SK-N-SH treated with all-trans-retinoic acid at 6 μM for 48 hours (cell line): ENCODE data around the gene MRPS22.

Source experiments
- ATAC-seq: fragments of 200-7000 bp; cut with Tn5 transposase; 3 replicates; pipeline ENCODE4 v1.9.1; 2020; ENCODE audit warnings: mild to moderate bottlenecking, moderate library complexity
- ARNTL ChIP-seq: fragments of 450-650 bp; formaldehyde crosslinking; IDR thresholded peaks from 2 replicates; pipeline ENCODE4 v1.5.0; 2020; ENCODE audit warnings: low read depth, mild to moderate bottlenecking, moderate library complexity, borderline replicate concordance
- BACH2 ChIP-seq: fragments of 250-450 bp; sonication (Bioruptor Pico); IDR thresholded peaks from 2 replicates; pipeline ENCODE4 v1.9.0; 2021; ENCODE audit warnings: mild to moderate bottlenecking, borderline replicate concordance
- CREB5 ChIP-seq: fragments of 250-450 bp; sonication (Bioruptor Pico); IDR thresholded peaks from 2 replicates; pipeline ENCODE4 v1.5.1; 2020; ENCODE audit warnings: low read depth, mild to moderate bottlenecking, moderate library complexity
- CSDC2 ChIP-seq: fragments of 250-450 bp; sonication (Bioruptor Pico); IDR thresholded peaks from 2 replicates; pipeline ENCODE4 v1.5.0; 2020; ENCODE audit warnings: mild to moderate bottlenecking, moderate library complexity
- CSRNP3 ChIP-seq: fragments of 250-450 bp; sonication (Bioruptor Pico); IDR thresholded peaks from 2 replicates; pipeline ENCODE4 v1.5.1; 2021; ENCODE audit warnings: mild to moderate bottlenecking, moderate library complexity
- ESRRG ChIP-seq: fragments of 250-450 bp; sonication (Bioruptor Pico); IDR thresholded peaks from 2 replicates; pipeline ENCODE4 v1.6.1; 2021; ENCODE audit warnings: mild to moderate bottlenecking
- GLIS3 ChIP-seq: fragments of 250-450 bp; sonication (Bioruptor Pico); IDR thresholded peaks from 2 replicates; pipeline ENCODE4 v1.5.0; 2020; ENCODE audit warnings: mild to moderate bottlenecking, moderate library complexity
- ISL1 ChIP-seq: fragments of 250-450 bp; sonication (Bioruptor Pico); IDR thresholded peaks from 2 replicates; pipeline ENCODE4 v2.1.2; 2022; ENCODE audit warnings: mild to moderate bottlenecking, moderate library complexity
- OSR1 ChIP-seq: fragments of 250-450 bp; sonication (Bioruptor Pico); IDR thresholded peaks from 2 replicates; pipeline ENCODE4 v1.8.0; 2022; ENCODE audit warnings: moderate library complexity, mild to moderate bottlenecking, inconsistent platforms
- PATZ1 ChIP-seq: fragments of 250-450 bp; sonication (Bioruptor Pico); IDR thresholded peaks from 2 replicates; pipeline ENCODE4 v1.8.0; 2020; ENCODE audit warnings: mild to moderate bottlenecking, moderate library complexity, borderline replicate concordance
- POU6F1 ChIP-seq: fragments of 250-450 bp; sonication (Bioruptor Pico); IDR thresholded peaks from 2 replicates; pipeline ENCODE4 v1.8.0; 2021; ENCODE audit warnings: low read depth, mild to moderate bottlenecking, moderate library complexity, borderline replicate concordance
- RARB ChIP-seq: fragments of 250-450 bp; sonication (Bioruptor Pico); IDR thresholded peaks from 2 replicates; pipeline ENCODE4 v1.8.0; 2021; ENCODE audit warnings: mild to moderate bottlenecking, moderate library complexity
- SNAI2 ChIP-seq: fragments of 250-450 bp; sonication (Bioruptor Pico); IDR thresholded peaks from 2 replicates; pipeline ENCODE4 v1.5.0; 2020; ENCODE audit warnings: mild to moderate bottlenecking, moderate library complexity
- TCF4 ChIP-seq: fragments of 250-450 bp; sonication (Bioruptor Pico); IDR thresholded peaks from 2 replicates; pipeline ENCODE4 v1.8.0; 2021; ENCODE audit warnings: mild to moderate bottlenecking, moderate library complexity, borderline replicate concordance
- TOX ChIP-seq: fragments of 250-450 bp; sonication (Bioruptor Pico); IDR thresholded peaks from 2 replicates; pipeline ENCODE4 v1.8.0; 2021; ENCODE audit warnings: mild to moderate bottlenecking, moderate library complexity, borderline replicate concordance
- TSHZ2 ChIP-seq: fragments of 250-450 bp; sonication (Bioruptor Pico); IDR thresholded peaks from 2 replicates; pipeline ENCODE4 v1.5.0; 2020; ENCODE audit warnings: mild to moderate bottlenecking, moderate library complexity
- ZC3H10 ChIP-seq: fragments of 250-450 bp; sonication (Bioruptor Pico); IDR thresholded peaks from 2 replicates; pipeline ENCODE4 v1.5.1; 2021; ENCODE audit warnings: mild to moderate bottlenecking, moderate library complexity
- ZFP3 ChIP-seq: fragments of 250-450 bp; sonication (Bioruptor Pico); IDR thresholded peaks from 2 replicates; pipeline ENCODE4 v1.5.0; 2020; ENCODE audit warnings: mild to moderate bottlenecking, moderate library complexity
- ZFP30 ChIP-seq: fragments of 450-650 bp; formaldehyde crosslinking; IDR thresholded peaks from 2 replicates; pipeline ENCODE4 v1.5.0; 2022; ENCODE audit warnings: mild to moderate bottlenecking, moderate library complexity
- ZNF565 ChIP-seq: fragments of 450-650 bp; formaldehyde crosslinking; conservative IDR thresholded peaks from 2 replicates; pipeline ENCODE4 v1.5.0; 2020; ENCODE audit warnings: low read depth, mild to moderate bottlenecking, moderate library complexity
- ZNF70 ChIP-seq: fragments of 450-650 bp; formaldehyde crosslinking; IDR thresholded peaks from 2 replicates; pipeline ENCODE4 v1.5.0; 2020; ENCODE audit warnings: mild to moderate bottlenecking, moderate library complexity
- ZNF8 ChIP-seq: fragments of 450-650 bp; formaldehyde crosslinking; IDR thresholded peaks from 2 replicates; pipeline ENCODE4 v1.5.0; 2020; ENCODE audit warnings: mild to moderate bottlenecking, moderate library complexity

Gene MRPS22

GRCh38 chr3:139326707-139327106 lies 17.1 kb upstream of the MRPS22 start (continued):
- no peak for TF ChIP-seq TSHZ2 (CRISPR knock-in tag)
- no peak for TF ChIP-seq TCF4 (CRISPR knock-in tag)
- TF ChIP-seq ISL1: no peak
- no peak for TF ChIP-seq ZC3H10 (CRISPR knock-in tag)
- TF ChIP-seq ZNF565 (CRISPR knock-in tag): no peak

- ATAC-seq: no peak
- TF ChIP-seq GLIS3 (no peak), CSDC2 (CRISPR knock-in tag) (no peak), ZFP30 (CRISPR knock-in tag) (no peak), TSHZ2 (CRISPR knock-in tag) (no peak), ARNTL (CRISPR knock-in tag) (no peak), SNAI2 (CRISPR knock-in tag) (no peak), ZFP3 (no peak), PATZ1 (CRISPR knock-in tag) (no peak), CSRNP3 (no peak), ZC3H10 (CRISPR knock-in tag) (no peak), BACH2 (CRISPR knock-in tag) (no peak), CREB5 (CRISPR knock-in tag) (no peak), ESRRG (CRISPR knock-in tag) (no peak), ZNF8 (CRISPR knock-in tag) (no peak), OSR1 (CRISPR knock-in tag) (no peak), TCF4 (CRISPR knock-in tag) (no peak), TOX (CRISPR knock-in tag) (no peak), RARB (CRISPR knock-in tag) (no peak), ISL1 (no peak)
Measured at GRCh38 chr3:139327231-139327630, 16.6 kb upstream of the MRPS22 start.

GRCh38 chr3:139327861-139328260 lies 16.0 kb upstream of the MRPS22 start:
- ATAC-seq: no peak
- no peak for TF ChIP-seq ZNF70 (CRISPR knock-in tag)
- no peak for TF ChIP-seq SNAI2 (CRISPR knock-in tag)
- no peak for TF ChIP-seq ZC3H10 (CRISPR knock-in tag)
- no peak for TF ChIP-seq ZFP3
- no peak for TF ChIP-seq ESRRG (CRISPR knock-in tag)
- TF ChIP-seq ZFP30 (CRISPR knock-in tag): no peak
- TF ChIP-seq ZNF565 (CRISPR knock-in tag): no peak
- TF ChIP-seq OSR1 (CRISPR knock-in tag): no peak
- TF ChIP-seq POU6F1 (CRISPR knock-in tag): no peak
- TF ChIP-seq ISL1: no peak
- TF ChIP-seq TSHZ2 (CRISPR knock-in tag): no peak
- TF ChIP-seq ARNTL (CRISPR knock-in tag): no peak
- no peak for TF ChIP-seq CSDC2 (CRISPR knock-in tag)
